SK-N-SH (cell line): ENCODE results near the gene TMEM117. TPM values are rescaled to one million over a fixed set of nuclear protein-coding genes. Genes with fewer than 3 reads are reported as not detected.

Experiments
- CTCF ChIA-PET: fragments of 300-600, 350-600 bp; formaldehyde crosslinking; extraction: SDS; loops from one replicate; lab custom pipeline; 2021; lab: Yijun Ruan, JAX
- POLR2A ChIA-PET: fragments of 350-600 bp; sonication (Branson Sonifier 250); formaldehyde crosslinking; extraction: SDS; loops from one replicate; lab custom pipeline; 2020; ENCODE audit warnings: antibody characterized with exemption, inconsistent platforms; lab: Yijun Ruan, JAX
- DNase-seq: peaks from one replicate; pipeline ENCODE4 v3.0.0; 2012
- H2AFZ ChIP-seq: fragments of 200-600 bp; sonication (generic); 2 replicates; pipeline ENCODE4 v1.8.1; 2016; ENCODE audit warnings: antibody characterized with exemption, mild to moderate bottlenecking, low read depth
- H3F3A ChIP-seq: fragments of 200-600 bp; sonication (generic); replicated peaks from 2 replicates; pipeline ENCODE3; 2016; ENCODE audit warnings: antibody characterized with exemption, mild to moderate bottlenecking; ENCODE audit not compliant: insufficient read depth
- H3K27ac ChIP-seq, 2 experiments: fragments of 200-500 bp in 1 of 2; fragments of 200-600 bp in 1 of 2; sonication (Bioruptor generic) in 1 of 2; sonication (generic), shearing (Covaris generic) in 1 of 2; 2 replicates each; pipeline versions ENCODE4 v1.5.1 to v1.6.1; 2014 to 2016; ENCODE audit warnings: low read depth in 2 of 2, inconsistent platforms in 1 of 2, low read length in 1 of 2, mild to moderate bottlenecking in 1 of 2, mixed read lengths in 1 of 2
- H3K27me3 ChIP-seq: fragments of 200-600 bp; sonication (generic), shearing (Covaris generic); 2 replicates; pipeline ENCODE4 v1.6.1; 2016; ENCODE audit warnings: mixed run types; ENCODE audit not compliant: insufficient read depth
- H3K36me3 ChIP-seq, 2 experiments: fragments of 200-500 bp in 1 of 2; fragments of 200-600 bp in 1 of 2; sonication (Bioruptor generic) in 1 of 2; sonication (generic) in 1 of 2; replicated peaks in 1 of 2; 2 replicates each; pipeline versions ENCODE3 to v1.5.1; 2014 to 2016; ENCODE audit warnings: low read length in 1 of 2, mild to moderate bottlenecking in 1 of 2; ENCODE audit not compliant: insufficient read depth in 2 of 2, control insufficient read depth in 1 of 2
- H3K4me1 ChIP-seq, 2 experiments: fragments of 200-500 bp in 1 of 2; fragments of 200-600 bp in 1 of 2; sonication (Bioruptor generic) in 1 of 2; sonication (generic), shearing (Covaris generic) in 1 of 2; 2 replicates each; pipeline versions ENCODE4 v1.5.1 to v1.6.1; 2014 to 2016; ENCODE audit warnings: low read depth in 1 of 2, low read length in 1 of 2, mixed run types in 1 of 2; ENCODE audit not compliant: insufficient read depth in 2 of 2, control insufficient read depth in 1 of 2
- H3K4me2 ChIP-seq: fragments of 200-600 bp; sonication (generic), shearing (Covaris generic); 2 replicates; pipeline ENCODE4 v1.6.1; 2017; ENCODE audit warnings: mixed run types
- H3K4me3 ChIP-seq, 2 experiments: fragments of 200-500 bp in 1 of 2; fragments of 200-600 bp in 1 of 2; sonication (Bioruptor generic) in 1 of 2; sonication (generic), shearing (Covaris generic) in 1 of 2; 2 replicates each; pipeline versions ENCODE4 v1.5.1 to v1.8.1; 2014 to 2016; ENCODE audit warnings: low read depth in 2 of 2, inconsistent platforms in 1 of 2, low read length in 1 of 2, mild to moderate bottlenecking in 1 of 2, mixed read lengths in 1 of 2, moderate library complexity in 1 of 2
- H3K79me2 ChIP-seq: fragments of 200-600 bp; sonication (generic); 2 replicates; pipeline ENCODE4 v1.8.1; 2017; ENCODE audit warnings: mild to moderate bottlenecking; ENCODE audit not compliant: insufficient read depth
- H3K9ac ChIP-seq: fragments of 200-600 bp; sonication (generic); 2 replicates; pipeline ENCODE4 v1.6.1; 2017; ENCODE audit warnings: mixed run types
- H3K9me2 ChIP-seq: fragments of 200-600 bp; sonication (generic); 2 replicates; pipeline ENCODE4 v1.6.1; 2017; ENCODE audit warnings: mixed run types
- H3K9me3 ChIP-seq: fragments of 200-600 bp; sonication (generic); 2 replicates; pipeline ENCODE4 v1.6.1; 2017; ENCODE audit warnings: mixed run types, mild to moderate bottlenecking, moderate library complexity
- H4K20me1 ChIP-seq: fragments of 200-600 bp; sonication (generic); 2 replicates; pipeline ENCODE4 v1.6.1; 2017; ENCODE audit warnings: mild to moderate bottlenecking, mixed run types; ENCODE audit not compliant: insufficient read depth
- CHD2 ChIP-seq: fragments of 150-350 bp; IDR thresholded peaks from 2 replicates; pipeline ENCODE4 v1.6.1; 2018; ENCODE audit warnings: low read length; ENCODE audit not compliant: partially characterized antibody
- CTCF ChIP-seq: fragments of 200-600 bp; sonication (generic); IDR thresholded peaks from 2 replicates; pipeline ENCODE4 v1.6.1; 2017; ENCODE audit warnings: antibody characterized with exemption, mild to moderate bottlenecking, moderate library complexity
- EP300 ChIP-seq, 2 experiments: IDR thresholded peaks; 2 replicates each; pipeline versions ENCODE4 v1.4.0 to v1.6.1; 2012; ENCODE audit warnings: borderline replicate concordance in 1 of 2, low read depth in 1 of 2, low read length in 1 of 2
- GATA2 ChIP-seq: sonication (generic); formaldehyde crosslinking; IDR thresholded peaks from 2 replicates; pipeline ENCODE4 v1.5.0; 2020; ENCODE audit warnings: mild to moderate bottlenecking, missing genetic modification reagents
- NRF1 ChIP-seq: IDR thresholded peaks from 2 replicates; pipeline ENCODE4 v1.6.1; 2012; ENCODE audit warnings: low read depth, mild to moderate bottlenecking, low read length
- POLR2AphosphoS5 ChIP-seq: IDR thresholded peaks from 2 replicates; pipeline ENCODE4 v1.6.1; 2012; ENCODE audit warnings: low read depth, low read length
- RFX5 ChIP-seq: IDR thresholded peaks from 2 replicates; pipeline ENCODE4 v1.6.1; 2012; ENCODE audit warnings: mild to moderate bottlenecking, improper control_type of control experiment, low read length
- SIN3A ChIP-seq: IDR thresholded peaks from 2 replicates; pipeline ENCODE4 v1.6.1; 2012; ENCODE audit warnings: low read depth, mild to moderate bottlenecking, low read length, moderate library complexity, borderline replicate concordance
- TAF1 ChIP-seq: IDR thresholded peaks from 2 replicates; pipeline ENCODE4 v1.6.1; 2012; ENCODE audit warnings: low read depth, mild to moderate bottlenecking, low read length, moderate library complexity, borderline replicate concordance
- WGBS: methylation state at CpG from one replicate; pipeline ENCODE4 v1.1.6; 2017; ENCODE audit warnings: low lambda C conversion rate; 5-methylcytosine and 5-hydroxymethylcytosine counted together
- polyA plus RNA-seq, 3 experiments: library from polyadenylated mRNA; depleted of rRNA; stranded (reverse); fragments of >200 nt; gene quantifications; 2 replicates each; pipeline ENCODE4 v1.2.3, GENCODE V29; 2012
- TF ChIP-seq, protein P1 (sequence below): IDR thresholded peaks from 2 replicates; pipeline ENCODE4 v1.4.0; 2012; ENCODE audit warnings: low read depth
- TF ChIP-seq, protein P2 (sequence below): IDR thresholded peaks from 2 replicates; pipeline ENCODE4 v1.6.1; 2012; ENCODE audit warnings: mild to moderate bottlenecking, low read depth, low read length, moderate library complexity

Gene TMEM117
- polyA plus RNA-seq, 1 of the 3 experiments (the other 2 are of a cell fraction): 0.81 TPM

GRCh38 chr12:43852744-43853143, 16.9 kb downstream of the TMEM117 start:
- peaks cover 0 to 3% of the 10 kb centered on the region in 2 experiments for H3K36me3 ChIP-seq

DNA sequence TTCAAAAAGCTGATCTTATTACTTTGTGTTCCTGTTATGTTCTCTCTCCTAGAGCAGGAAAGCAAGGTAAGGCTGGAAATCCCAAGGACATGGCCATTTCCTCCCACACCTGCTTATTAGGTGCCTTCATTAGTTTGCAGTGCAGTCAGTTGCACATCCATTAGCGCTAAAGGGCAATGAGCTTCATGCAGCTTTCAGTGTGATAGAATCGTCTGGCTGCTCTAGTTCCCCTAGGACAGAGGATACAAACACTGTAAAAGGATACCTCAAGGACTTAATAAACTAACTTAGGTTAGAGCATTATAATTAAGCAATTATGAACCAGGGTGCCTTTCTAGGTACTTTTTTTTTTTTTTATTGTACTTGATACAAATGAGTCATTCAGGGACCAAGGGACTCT, 21.1 kb downstream of the TMEM117 start:
- no peak overlapping the region for H2AFZ ChIP-seq
- no peaks in the 10 kb centered on the region for H4K20me1 ChIP-seq
- no peak overlapping the region for H3K4me2 ChIP-seq
- no peaks in the 10 kb centered on the region for H3K79me2 ChIP-seq
- no peaks in the 10 kb centered on the region for H3F3A ChIP-seq
- H3K4me3 ChIP-seq: no peak overlapping the region
- TF ChIP-seq NRF1 (no peak), TAF1 (no peak), RFX5 (no peak), CTCF (no peak)
- TF ChIP-seq, protein P1, sequence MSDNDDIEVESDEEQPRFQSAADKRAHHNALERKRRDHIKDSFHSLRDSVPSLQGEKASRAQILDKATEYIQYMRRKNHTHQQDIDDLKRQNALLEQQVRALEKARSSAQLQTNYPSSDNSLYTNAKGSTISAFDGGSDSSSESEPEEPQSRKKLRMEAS: no peak
- ChIA-PET POLR2A (no interaction called here), CTCF (interaction anchor here (1.2 kb wide), 1 partner anchor 26 kb away, joined by 3 read pairs; no protein-coding TSS in a partner anchor)
- no peak overlapping the region for H3K27ac ChIP-seq
- 92% methylated on average over 2 of the region's 2 CpGs for WGBS
- no peaks in the 10 kb centered on the region for H3K27me3 ChIP-seq
- no peaks in the 10 kb centered on the region for H3K9me3 ChIP-seq
- DNase-seq: no peak
- H3K9ac ChIP-seq: no peak overlapping the region
- H3K4me1 ChIP-seq: peaks cover 0 to 2% of the 10 kb centered on the region in 2 experiments; a peak in 1 of 4 replicates
- no peaks in the 10 kb centered on the region for H3K9me2 ChIP-seq
- H3K36me3 ChIP-seq: no peaks in the 10 kb centered on the region

More at GRCh38 chr12:43852744-43853143, 16.9 kb downstream of the TMEM117 start:
- Histone ChIP-seq H3K4me2 (no peak overlapping the region), H3F3A (no peaks in the 10 kb centered on the region), H3K9me2 (no peaks in the 10 kb centered on the region), H3K9me3 (no peaks in the 10 kb centered on the region), H2AFZ (no peak overlapping the region), H3K9ac (no peak overlapping the region), H3K79me2 (no peaks in the 10 kb centered on the region), H3K27ac (no peak overlapping the region), H3K4me3 (no peak overlapping the region), H4K20me1 (no peaks in the 10 kb centered on the region), H3K27me3 (no peaks in the 10 kb centered on the region), H3K4me1 (no peaks in the 10 kb centered on the region)
- POLR2A ChIA-PET: no interaction called here
- 83% methylated on average over 1 of the region's 1 CpG for WGBS
- no peak for TF ChIP-seq SIN3A
- no peak for TF ChIP-seq POLR2AphosphoS5
- no peak for TF ChIP-seq GATA2 (CRISPR knock-in tag)
- no peak for TF ChIP-seq EP300 (IDR thresholded peaks at IDR 0.05; ENCODE audit: borderline replicate concordance in 1 of 2, low read depth in 1 of 2, low read length in 1 of 2)
- TF ChIP-seq CHD2: no peak
- TF ChIP-seq, protein P2, sequence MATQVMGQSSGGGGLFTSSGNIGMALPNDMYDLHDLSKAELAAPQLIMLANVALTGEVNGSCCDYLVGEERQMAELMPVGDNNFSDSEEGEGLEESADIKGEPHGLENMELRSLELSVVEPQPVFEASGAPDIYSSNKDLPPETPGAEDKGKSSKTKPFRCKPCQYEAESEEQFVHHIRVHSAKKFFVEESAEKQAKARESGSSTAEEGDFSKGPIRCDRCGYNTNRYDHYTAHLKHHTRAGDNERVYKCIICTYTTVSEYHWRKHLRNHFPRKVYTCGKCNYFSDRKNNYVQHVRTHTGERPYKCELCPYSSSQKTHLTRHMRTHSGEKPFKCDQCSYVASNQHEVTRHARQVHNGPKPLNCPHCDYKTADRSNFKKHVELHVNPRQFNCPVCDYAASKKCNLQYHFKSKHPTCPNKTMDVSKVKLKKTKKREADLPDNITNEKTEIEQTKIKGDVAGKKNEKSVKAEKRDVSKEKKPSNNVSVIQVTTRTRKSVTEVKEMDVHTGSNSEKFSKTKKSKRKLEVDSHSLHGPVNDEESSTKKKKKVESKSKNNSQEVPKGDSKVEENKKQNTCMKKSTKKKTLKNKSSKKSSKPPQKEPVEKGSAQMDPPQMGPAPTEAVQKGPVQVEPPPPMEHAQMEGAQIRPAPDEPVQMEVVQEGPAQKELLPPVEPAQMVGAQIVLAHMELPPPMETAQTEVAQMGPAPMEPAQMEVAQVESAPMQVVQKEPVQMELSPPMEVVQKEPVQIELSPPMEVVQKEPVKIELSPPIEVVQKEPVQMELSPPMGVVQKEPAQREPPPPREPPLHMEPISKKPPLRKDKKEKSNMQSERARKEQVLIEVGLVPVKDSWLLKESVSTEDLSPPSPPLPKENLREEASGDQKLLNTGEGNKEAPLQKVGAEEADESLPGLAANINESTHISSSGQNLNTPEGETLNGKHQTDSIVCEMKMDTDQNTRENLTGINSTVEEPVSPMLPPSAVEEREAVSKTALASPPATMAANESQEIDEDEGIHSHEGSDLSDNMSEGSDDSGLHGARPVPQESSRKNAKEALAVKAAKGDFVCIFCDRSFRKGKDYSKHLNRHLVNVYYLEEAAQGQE: no peak
- CTCF ChIA-PET: interaction anchor here (1.2 to 1.5 kb wide), 2 partner anchors 12 to 30 kb away, joined by 3 to 4 read pairs; no protein-coding TSS in a partner anchor
- no peak for DNase-seq
